H1 (cell line): ENCODE results near the gene TGM1. TPM values are rescaled to one million over a fixed set of nuclear protein-coding genes. Genes with fewer than 3 reads are reported as not detected.

Experiments
- FOSL1 ChIP-seq: IDR thresholded peaks from 2 replicates; pipeline ENCODE4 v1.6.1; 2011; ENCODE audit warnings: mild to moderate bottlenecking, low read depth, low read length, moderate library complexity; ENCODE audit not compliant: insufficient read depth
- SUZ12 ChIP-seq: fragments of 200-600 bp; sonication (generic); IDR thresholded peaks from 2 replicates; pipeline ENCODE4 v1.6.1; 2012; ENCODE audit warnings: mild to moderate bottlenecking, inconsistent platforms, low read length, moderate library complexity, mixed read lengths
- polyA plus RNA-seq, 7 experiments: library from polyadenylated mRNA; depleted of rRNA in 3 of 7; stranded (reverse) in 5 of 7; unstranded in 2 of 7; fragments of >200 nt in 5 of 7; fragments of 200-250 nt in 2 of 7; gene quantifications; 1 replicate in 5 of 7; 2 replicates in 1 of 7; 4 replicates in 1 of 7; pipeline versions ENCODE4 v1.2.1 to v1.2.3, GENCODE V29; 2011 to 2013; ENCODE audit warnings: missing spikeins in 2 of 7, mixed read lengths in 2 of 7
- total RNA-seq: library from RNA; stranded (reverse); fragmentation: NEBNext Ultra II Directional; extraction: Animal tissue kit (Norgen Biotek cat#: 25700); gene quantifications from 2 replicates; pipeline ENCODE4 v1.2.1, GENCODE V29; 2021

The TGM1 gene
- total and polyA plus RNA-seq, 2 of the 8 experiments (the other 6 are each of a cell fraction or from before 2014, with no cell fraction given), result 1.8 to 2.2 TPM

GRCh38 chr14:24255931-24256711, 6.9 kb downstream of the TGM1 start (continued):
- TF ChIP-seq FOSL1 (no peak), SUZ12 (no peak)
